Colonic mucosa (tissue), 4 donors: ENCODE results near the gene SUFU. TPM values are rescaled to one million over a fixed set of nuclear protein-coding genes. Genes with fewer than 3 reads are reported as not detected.

ENCODE experiments used
- DNase-seq: peaks from one replicate; pipeline ENCODE4 v3.0.0-alpha.2; 2020
- H3K27ac ChIP-seq: fragments of 200-600 bp; one replicate; pipeline ENCODE4 v1.8.0; 2021
- H3K27me3 ChIP-seq: fragments of 200-600 bp; one replicate; pipeline ENCODE4 v1.8.0; 2021
- H3K36me3 ChIP-seq: fragments of 200-600 bp; one replicate; pipeline ENCODE4 v1.8.0; 2021
- H3K4me1 ChIP-seq: fragments of 200-600 bp; one replicate; pipeline ENCODE4 v1.8.0; 2021; ENCODE audit warnings: mild to moderate bottlenecking
- H3K4me3 ChIP-seq: fragments of 200-600 bp; one replicate; pipeline ENCODE4 v1.8.0; 2021
- H3K9ac ChIP-seq, 2 donors: one replicate each; pipeline ENCODE4 v1.7.0; 2013; ENCODE audit warnings: control low read depth in 2 of 2, low read depth in 2 of 2, low read length in 2 of 2
- H3K9me3 ChIP-seq: fragments of 200-600 bp; one replicate; pipeline ENCODE4 v1.8.0; 2021
- intact Hi-C: fragments of 100-400 bp; cut with DNase I; formaldehyde crosslinking; loops from one replicate; pipeline ENCODE4 v1.14.1; 2022
- total RNA-seq, 2 donors: library from RNA; stranded (reverse); fragmentation: NEBNext Ultra II Directional in 1 of 2; extraction: Animal tissue kit (Norgen Biotek cat#: 25700) in 1 of 2; gene quantifications; one replicate each; pipeline ENCODE4 v1.2.1, GENCODE V29; 2021
- TF ChIP-seq, protein P1 (sequence below): fragments of 200-600 bp; IDR thresholded peaks from one replicate; pipeline ENCODE4 v1.8.0; 2022; ENCODE audit warnings: antibody characterized with exemption, mild to moderate bottlenecking
- donor health status: healthy.
- donor health status: DM: no; HTN: no; CAD: no.
- donor health status: DM: no; HTN: no; CAD: no.

The SUFU gene
- total RNA-seq, 2 donors from 2014 or later = 7.6 to 8.6 TPM

DNA sequence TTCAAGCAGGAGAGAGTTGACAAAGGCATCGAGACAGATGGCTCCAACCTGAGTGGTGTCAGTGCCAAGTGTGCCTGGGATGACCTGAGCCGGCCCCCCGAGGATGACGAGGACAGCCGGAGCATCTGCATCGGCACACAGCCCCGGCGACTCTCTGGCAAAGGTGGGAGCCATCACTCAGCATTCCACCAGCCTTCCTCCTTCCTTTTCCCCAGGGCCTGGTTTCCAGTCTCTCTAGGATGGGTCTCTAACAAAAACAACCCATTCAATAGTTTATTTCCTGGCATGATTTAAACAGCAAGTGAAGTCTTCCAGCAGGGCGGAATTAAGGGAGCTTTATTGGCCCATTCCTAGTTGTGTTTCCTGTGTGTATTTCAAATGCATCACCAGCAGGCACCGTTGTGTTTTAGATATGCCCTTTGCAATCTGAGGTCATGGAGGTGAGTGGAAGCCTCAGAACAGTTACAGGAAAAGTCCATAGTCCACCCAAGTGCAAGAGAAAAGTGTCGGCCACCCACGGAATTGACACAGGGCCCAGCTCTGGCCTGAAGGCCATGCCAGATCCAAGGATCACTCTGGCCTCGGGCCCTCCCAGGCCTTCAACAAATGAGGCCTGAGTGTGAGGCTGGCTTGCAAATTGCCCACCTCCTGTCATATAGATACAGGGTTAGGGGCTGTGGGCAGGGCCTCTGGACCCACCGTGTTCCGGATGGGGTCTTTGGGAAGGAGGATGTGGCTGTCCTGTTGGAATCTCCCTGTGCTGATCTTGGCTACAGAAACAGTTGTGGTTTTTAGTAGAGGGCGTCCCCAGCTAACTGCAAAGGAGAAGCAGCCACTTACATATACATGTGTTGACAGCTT is 93.6 kb downstream of the SUFU start:
- no peaks in the 10 kb centered on the region for H3K27me3 ChIP-seq
- TF ChIP-seq, protein P1, sequence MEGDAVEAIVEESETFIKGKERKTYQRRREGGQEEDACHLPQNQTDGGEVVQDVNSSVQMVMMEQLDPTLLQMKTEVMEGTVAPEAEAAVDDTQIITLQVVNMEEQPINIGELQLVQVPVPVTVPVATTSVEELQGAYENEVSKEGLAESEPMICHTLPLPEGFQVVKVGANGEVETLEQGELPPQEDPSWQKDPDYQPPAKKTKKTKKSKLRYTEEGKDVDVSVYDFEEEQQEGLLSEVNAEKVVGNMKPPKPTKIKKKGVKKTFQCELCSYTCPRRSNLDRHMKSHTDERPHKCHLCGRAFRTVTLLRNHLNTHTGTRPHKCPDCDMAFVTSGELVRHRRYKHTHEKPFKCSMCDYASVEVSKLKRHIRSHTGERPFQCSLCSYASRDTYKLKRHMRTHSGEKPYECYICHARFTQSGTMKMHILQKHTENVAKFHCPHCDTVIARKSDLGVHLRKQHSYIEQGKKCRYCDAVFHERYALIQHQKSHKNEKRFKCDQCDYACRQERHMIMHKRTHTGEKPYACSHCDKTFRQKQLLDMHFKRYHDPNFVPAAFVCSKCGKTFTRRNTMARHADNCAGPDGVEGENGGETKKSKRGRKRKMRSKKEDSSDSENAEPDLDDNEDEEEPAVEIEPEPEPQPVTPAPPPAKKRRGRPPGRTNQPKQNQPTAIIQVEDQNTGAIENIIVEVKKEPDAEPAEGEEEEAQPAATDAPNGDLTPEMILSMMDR = no peak
- H3K9ac ChIP-seq = no peak overlapping the region
- no peaks in the 10 kb centered on the region for H3K9me3 ChIP-seq
- no peak for DNase-seq
- H3K36me3 ChIP-seq = no peaks in the 10 kb centered on the region
- intact Hi-C loops = loop anchor here (10.0 kb wide), 1 partner anchor 203 kb away; the partner anchor contains the start of gene NFKB2
- no peak overlapping the region for H3K4me3 ChIP-seq
- no peaks in the 10 kb centered on the region for H3K4me1 ChIP-seq
- H3K27ac ChIP-seq = peak overlapping the region; percentile 36

DNA sequence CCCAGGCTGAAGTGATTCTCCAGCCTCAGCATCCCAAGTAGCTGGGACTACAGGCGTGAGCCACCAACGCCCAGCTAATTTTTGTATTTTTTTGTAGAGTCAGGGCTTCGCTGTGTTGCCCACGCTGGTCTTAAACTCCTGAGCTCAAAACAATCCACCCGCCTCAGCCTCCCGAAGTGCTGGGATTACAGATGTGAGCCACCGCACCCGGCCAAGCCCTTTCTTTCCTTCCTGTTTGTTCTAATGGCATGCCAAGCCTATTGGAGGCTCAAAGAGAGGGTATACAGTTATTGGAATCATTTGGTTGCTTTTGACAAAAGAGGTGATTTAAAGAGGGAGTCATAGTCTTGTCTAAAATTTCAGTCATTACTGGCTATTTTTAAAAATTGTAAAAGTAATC is 94.5 kb downstream of the SUFU start:
- no peak overlapping the region for H3K9ac ChIP-seq
- TF ChIP-seq, protein P1 = no peak
- intact Hi-C loops = loop anchor here (10.0 kb wide), 1 partner anchor 203 kb away; the partner anchor contains the start of gene NFKB2
- DNase-seq = no peak
- H3K27me3 ChIP-seq = no peaks in the 10 kb centered on the region
- H3K9me3 ChIP-seq = no peaks in the 10 kb centered on the region
- no peaks in the 10 kb centered on the region for H3K36me3 ChIP-seq
- no peak overlapping the region for H3K27ac ChIP-seq
- no peaks in the 10 kb centered on the region for H3K4me1 ChIP-seq
- no peak overlapping the region for H3K4me3 ChIP-seq

DNA sequence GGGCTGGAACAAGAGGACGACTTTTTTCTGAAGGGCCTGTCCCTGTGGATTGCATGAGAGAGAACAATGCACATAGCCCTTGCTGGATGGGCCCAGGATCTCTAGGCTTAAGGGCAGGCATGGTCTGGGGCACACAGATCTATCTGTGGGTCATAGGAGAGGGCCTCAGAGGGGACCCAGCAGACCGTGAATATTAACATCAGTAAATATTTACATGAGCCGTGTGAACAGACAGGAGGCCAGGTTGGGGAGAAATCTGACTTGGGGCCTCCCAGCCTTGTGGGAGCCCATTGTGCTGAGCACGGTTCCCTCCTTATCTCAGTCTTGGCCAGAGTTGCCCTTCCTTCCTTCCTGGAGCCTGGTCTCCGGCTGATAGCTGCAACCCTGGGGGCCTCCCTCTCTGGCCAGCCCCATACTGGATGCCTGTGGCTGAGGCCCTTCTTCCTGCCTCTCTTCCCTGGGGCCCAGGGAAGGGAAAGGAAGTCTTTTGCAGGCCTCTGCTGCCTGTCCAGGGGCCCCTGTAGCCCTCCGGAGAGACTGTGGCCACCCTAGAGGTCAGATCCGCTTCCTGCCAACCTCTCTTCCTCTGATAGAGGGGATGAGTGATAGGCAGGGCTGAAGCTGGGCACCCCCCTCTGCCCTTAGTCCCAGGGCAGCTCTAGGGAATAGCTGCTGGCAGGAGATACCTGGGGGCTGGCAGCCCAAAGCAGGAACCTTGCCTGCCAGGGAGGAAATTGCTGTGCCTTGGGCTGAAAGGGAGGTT is 96.0 kb downstream of the SUFU start:
- Histone ChIP-seq H3K27me3 (no peaks in the 10 kb centered on the region), H3K36me3 (no peaks in the 10 kb centered on the region), H3K27ac (no peak overlapping the region), H3K4me3 (no peak overlapping the region), H3K4me1 (no peaks in the 10 kb centered on the region), H3K9me3 (no peaks in the 10 kb centered on the region), H3K9ac (no peak overlapping the region)
- TF ChIP-seq, protein P1 = no peak
- no peak for DNase-seq
- intact Hi-C loops = loop anchor here (10.0 kb wide), 1 partner anchor 205 kb away; the partner anchor contains the start of gene NFKB2

DNA sequence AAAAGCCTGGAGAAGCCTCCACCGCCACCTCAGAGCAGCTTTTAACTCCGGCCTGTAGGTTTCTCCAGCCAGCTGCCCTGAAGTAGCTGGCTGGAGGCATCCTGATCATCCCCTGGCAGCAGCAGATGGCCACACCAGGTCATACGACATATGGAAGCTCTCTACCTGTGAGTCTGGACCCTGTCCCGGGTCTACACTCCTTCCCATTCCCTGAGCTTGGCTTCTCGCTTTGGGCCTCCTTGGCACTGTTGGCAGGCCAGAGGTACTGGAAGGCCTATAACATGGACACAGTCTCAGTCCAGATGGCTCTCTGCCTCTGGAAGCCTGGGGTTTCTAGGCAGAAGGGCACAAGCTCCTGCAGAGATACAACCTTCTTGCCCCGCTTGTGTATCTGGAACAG is 97.0 kb downstream of the SUFU start:
- H3K4me3 ChIP-seq = no peak overlapping the region
- H3K9ac ChIP-seq = no peak overlapping the region
- DNase-seq = no peak
- H3K9me3 ChIP-seq = no peaks in the 10 kb centered on the region
- H3K27ac ChIP-seq = no peak overlapping the region
- H3K4me1 ChIP-seq = no peaks in the 10 kb centered on the region
- no peaks in the 10 kb centered on the region for H3K27me3 ChIP-seq
- H3K36me3 ChIP-seq = no peaks in the 10 kb centered on the region
- intact Hi-C loops = no loop called here
- TF ChIP-seq, protein P1 = no peak

DNA sequence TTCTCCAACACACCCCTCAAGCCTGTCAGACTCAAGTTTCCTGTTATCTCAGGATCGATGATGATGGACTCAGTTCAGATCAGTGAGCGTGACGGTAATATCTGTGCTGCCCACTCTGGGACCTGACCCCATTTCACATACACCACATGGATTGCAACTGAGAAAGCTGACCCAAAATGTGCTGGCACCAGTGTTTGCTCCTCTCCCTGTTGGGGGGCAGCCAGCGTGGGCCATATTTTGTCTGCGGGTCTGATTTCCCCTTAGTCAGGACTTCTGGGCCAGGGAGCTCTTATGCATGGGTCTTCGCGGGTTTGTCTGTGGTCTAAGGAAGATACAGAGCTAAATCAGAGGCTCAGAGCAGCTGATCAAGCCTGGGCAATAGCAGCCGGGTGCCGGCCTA is 97.9 kb downstream of the SUFU start:
- no peaks in the 10 kb centered on the region for H3K9me3 ChIP-seq
- H3K4me1 ChIP-seq = no peaks in the 10 kb centered on the region
- H3K27ac ChIP-seq = no peak overlapping the region
- no peaks in the 10 kb centered on the region for H3K27me3 ChIP-seq
- H3K9ac ChIP-seq = no peak overlapping the region
- no peaks in the 10 kb centered on the region for H3K36me3 ChIP-seq
- DNase-seq = no peak
- no peak overlapping the region for H3K4me3 ChIP-seq
- TF ChIP-seq, protein P1 = no peak
- intact Hi-C loops = no loop called here
